Measurements from ENCODE around the gene FHIP1A.

FHIP1A gene

GRCh38 chr4:151439320-151439719 lies 30.3 kb downstream of the FHIP1A start:
- no peaks in the 10 kb centered on the region for H3K36me3 ChIP-seq (replicated peaks; ENCODE audit: low read depth, low read length)
- H4K20me1 ChIP-seq (ENCODE audit: insufficient read depth, low read length): no peaks in the 10 kb centered on the region
- no peak overlapping the region for H2AFZ ChIP-seq (ENCODE audit: low read depth, low read length)
- H3K9ac ChIP-seq (ENCODE audit: low read length): no peak overlapping the region
- H3K79me2 ChIP-seq (ENCODE audit: low read length): no peaks in the 10 kb centered on the region
- TF ChIP-seq CTCF (IDR thresholded peaks at IDR 0.05; ENCODE audit: low read depth, low read length): no peak
- no peak overlapping the region for H3K4me2 ChIP-seq (ENCODE audit: low read length)
- no peaks in the 10 kb centered on the region for H3K4me1 ChIP-seq (ENCODE audit: low read length)
- no peak overlapping the region for H3K4me3 ChIP-seq (ENCODE audit: low read length)
- H3K27ac ChIP-seq (ENCODE audit: low read length): no peak overlapping the region
- H3K27me3 ChIP-seq (ENCODE audit: low read depth, low read length): no peaks in the 10 kb centered on the region
- H3K9me3 ChIP-seq (ENCODE audit: insufficient read depth, low read length): no peaks in the 10 kb centered on the region

- no peaks in the 10 kb centered on the region for H3K36me3 ChIP-seq (replicated peaks; ENCODE audit: low read depth, low read length)
- H3K4me2 ChIP-seq (ENCODE audit: low read length): no peak overlapping the region
- H3K4me3 ChIP-seq (ENCODE audit: low read length): no peak overlapping the region
- H2AFZ ChIP-seq (ENCODE audit: low read depth, low read length): no peak overlapping the region
- H3K9me3 ChIP-seq (ENCODE audit: insufficient read depth, low read length): no peaks in the 10 kb centered on the region
- TF ChIP-seq EZH2phosphoT487 (IDR thresholded peaks at IDR 0.05; ENCODE audit: low read depth) (no peak), CTCF (IDR thresholded peaks at IDR 0.05; ENCODE audit: low read depth, low read length) (no peak)
- H3K27ac ChIP-seq (ENCODE audit: low read length): no peak overlapping the region
- H3K27me3 ChIP-seq (ENCODE audit: low read depth, low read length): 0 out of 2 replicates have a peak, but pooled peaks cover 8% of the 10 kb centered on the region
- H3K4me1 ChIP-seq (ENCODE audit: low read length): no peaks in the 10 kb centered on the region
- H3K9ac ChIP-seq (ENCODE audit: low read length): no peak overlapping the region
- no peaks in the 10 kb centered on the region for H4K20me1 ChIP-seq (ENCODE audit: insufficient read depth, low read length)
- H3K79me2 ChIP-seq (ENCODE audit: low read length): no peaks in the 10 kb centered on the region
Observed at GRCh38 chr4:151442002-151442401, 33.0 kb downstream of the FHIP1A start.

- no peak overlapping the region for H3K9ac ChIP-seq (ENCODE audit: low read length)
- H3K9me3 ChIP-seq (ENCODE audit: insufficient read depth, low read length): no peaks in the 10 kb centered on the region
- TF ChIP-seq CTCF (IDR thresholded peaks at IDR 0.05; ENCODE audit: low read depth, low read length) (no peak), EZH2phosphoT487 (IDR thresholded peaks at IDR 0.05; ENCODE audit: low read depth) (no peak)
- H3K79me2 ChIP-seq (ENCODE audit: low read length): no peaks in the 10 kb centered on the region
- H3K4me3 ChIP-seq (ENCODE audit: low read length): no peak overlapping the region
- H3K27me3 ChIP-seq (ENCODE audit: low read depth, low read length): 0 out of 2 replicates have a peak, but pooled peaks cover 8% of the 10 kb centered on the region
- H3K27ac ChIP-seq (ENCODE audit: low read length): no peak overlapping the region
- no peaks in the 10 kb centered on the region for H3K36me3 ChIP-seq (replicated peaks; ENCODE audit: low read depth, low read length)
- no peak overlapping the region for H3K4me2 ChIP-seq (ENCODE audit: low read length)
- H2AFZ ChIP-seq (ENCODE audit: low read depth, low read length): no peak overlapping the region
- H3K4me1 ChIP-seq (ENCODE audit: low read length): peaks cover 2% of the 10 kb centered on the region; the same call in 1 of the 2 replicates
- H4K20me1 ChIP-seq (ENCODE audit: insufficient read depth, low read length): no peaks in the 10 kb centered on the region
Observed at GRCh38 chr4:151443247-151443646, 34.3 kb downstream of the FHIP1A start.

- Histone ChIP-seq H3K27ac (ENCODE audit: low read length) (no peak overlapping the region), H2AFZ (ENCODE audit: low read depth, low read length) (no peak overlapping the region), H3K4me1 (ENCODE audit: low read length) (peaks cover 2% of the 10 kb centered on the region; the same call in 1 of the 2 replicates), H4K20me1 (ENCODE audit: insufficient read depth, low read length) (no peaks in the 10 kb centered on the region), H3K27me3 (ENCODE audit: low read depth, low read length) (0 out of 2 replicates have a peak, but pooled peaks cover 8% of the 10 kb centered on the region), H3K4me2 (ENCODE audit: low read length) (no peak overlapping the region), H3K9me3 (ENCODE audit: insufficient read depth, low read length) (no peaks in the 10 kb centered on the region), H3K36me3 (replicated peaks; ENCODE audit: low read depth, low read length) (no peaks in the 10 kb centered on the region), H3K79me2 (ENCODE audit: low read length) (no peaks in the 10 kb centered on the region), H3K4me3 (ENCODE audit: low read length) (no peak overlapping the region), H3K9ac (ENCODE audit: low read length) (no peak overlapping the region)
- TF ChIP-seq CTCF (IDR thresholded peaks at IDR 0.05; ENCODE audit: low read depth, low read length) (no peak), EZH2phosphoT487 (IDR thresholded peaks at IDR 0.05; ENCODE audit: low read depth) (no peak)
Observed at GRCh38 chr4:151443752-151444151, 34.8 kb downstream of the FHIP1A start.
